HG03060 (cell line): ENCODE measurements around the gene TBC1D22A.

ENCODE experiments used
- ATAC-seq: cut with Tn5 transposase; IDR thresholded peaks from one replicate; pipeline ENCODE4 v1.9.1; 2021; ENCODE audit warnings: low read depth, moderate number of reproducible peaks; ENCODE audit not compliant: unreplicated experiment

Gene TBC1D22A

GRCh38 chr22:47062126-47062525 lies 299.7 kb downstream of the TBC1D22A start:
- ATAC-seq, result no peak

- ATAC-seq, result no peak
Observed at GRCh38 chr22:47063071-47063509, 300.6 kb downstream of the TBC1D22A start.

GRCh38 chr22:47063606-47064005 lies 301.2 kb downstream of the TBC1D22A start:
- ATAC-seq, result no peak

GRCh38 chr22:47064016-47064415 lies 301.6 kb downstream of the TBC1D22A start:
- no peak for ATAC-seq

GRCh38 chr22:47064416-47064815 lies 302.0 kb downstream of the TBC1D22A start:
- no peak for ATAC-seq

- ATAC-seq, result no peak
Observed at GRCh38 chr22:47065756-47066615, 303.5 kb downstream of the TBC1D22A start.

GRCh38 chr22:47066616-47066905 lies 304.1 kb downstream of the TBC1D22A start:
- no peak for ATAC-seq

GRCh38 chr22:47067321-47067890 lies 305.0 kb downstream of the TBC1D22A start:
- no peak for ATAC-seq

GRCh38 chr22:47067911-47068625 lies 305.6 kb downstream of the TBC1D22A start:
- ATAC-seq, result no peak

GRCh38 chr22:47068626-47068996 lies 306.2 kb downstream of the TBC1D22A start:
- no peak for ATAC-seq

- no peak for ATAC-seq
Observed at GRCh38 chr22:47069270-47069669, 306.8 kb downstream of the TBC1D22A start.

- no peak for ATAC-seq
Observed at GRCh38 chr22:47071078-47071806, 308.8 kb downstream of the TBC1D22A start.

- no peak for ATAC-seq
Observed at GRCh38 chr22:47071807-47072641, 309.6 kb downstream of the TBC1D22A start.

GRCh38 chr22:47072642-47072967 lies 310.2 kb downstream of the TBC1D22A start:
- no peak for ATAC-seq

GRCh38 chr22:47073075-47073474 lies 310.6 kb downstream of the TBC1D22A start:
- no peak for ATAC-seq

GRCh38 chr22:47074105-47074504 lies 311.7 kb downstream of the TBC1D22A start:
- no peak for ATAC-seq

- no peak for ATAC-seq
Observed at GRCh38 chr22:47075568-47075967, 313.1 kb downstream of the TBC1D22A start.

GRCh38 chr22:47076758-47077157 lies 314.3 kb downstream of the TBC1D22A start:
- ATAC-seq, result no peak

GRCh38 chr22:47080100-47080499 lies 317.6 kb downstream of the TBC1D22A start:
- ATAC-seq, result no peak

- ATAC-seq, result no peak
Observed at GRCh38 chr22:47082505-47082904, 320.1 kb downstream of the TBC1D22A start.
